GM12873 (cell line): ENCODE results near the gene TENM4.

Source experiments
- TF ChIP-seq, protein P1 (sequence below): IDR thresholded peaks from 2 replicates; pipeline ENCODE4 v1.5.1; 2012; ENCODE audit warnings: low read depth, mild to moderate bottlenecking, moderate library complexity, low read length, control low read depth; ENCODE audit not compliant: insufficient read depth; ENCODE audit errors: missing control alignments

TENM4 gene

DNA sequence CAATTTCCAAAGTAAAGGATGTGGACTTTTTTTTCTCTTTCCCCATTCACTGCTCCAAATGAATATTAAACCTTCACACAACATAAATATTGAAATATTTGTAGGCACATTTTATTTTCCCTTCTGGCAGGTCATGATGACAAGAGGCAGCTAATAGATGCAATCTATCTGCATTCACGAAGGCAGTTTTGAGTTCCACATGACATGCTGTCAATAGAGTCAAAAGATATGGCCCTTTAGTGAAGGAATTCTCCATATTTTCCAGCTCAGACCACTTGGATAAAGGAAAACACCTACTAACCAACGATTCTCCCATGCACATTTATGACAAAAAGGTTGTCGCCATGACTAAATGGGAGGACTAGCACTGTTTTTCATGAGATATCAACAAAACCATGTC, 37.9 kb downstream of the TENM4 start:
- TF ChIP-seq, protein P1, sequence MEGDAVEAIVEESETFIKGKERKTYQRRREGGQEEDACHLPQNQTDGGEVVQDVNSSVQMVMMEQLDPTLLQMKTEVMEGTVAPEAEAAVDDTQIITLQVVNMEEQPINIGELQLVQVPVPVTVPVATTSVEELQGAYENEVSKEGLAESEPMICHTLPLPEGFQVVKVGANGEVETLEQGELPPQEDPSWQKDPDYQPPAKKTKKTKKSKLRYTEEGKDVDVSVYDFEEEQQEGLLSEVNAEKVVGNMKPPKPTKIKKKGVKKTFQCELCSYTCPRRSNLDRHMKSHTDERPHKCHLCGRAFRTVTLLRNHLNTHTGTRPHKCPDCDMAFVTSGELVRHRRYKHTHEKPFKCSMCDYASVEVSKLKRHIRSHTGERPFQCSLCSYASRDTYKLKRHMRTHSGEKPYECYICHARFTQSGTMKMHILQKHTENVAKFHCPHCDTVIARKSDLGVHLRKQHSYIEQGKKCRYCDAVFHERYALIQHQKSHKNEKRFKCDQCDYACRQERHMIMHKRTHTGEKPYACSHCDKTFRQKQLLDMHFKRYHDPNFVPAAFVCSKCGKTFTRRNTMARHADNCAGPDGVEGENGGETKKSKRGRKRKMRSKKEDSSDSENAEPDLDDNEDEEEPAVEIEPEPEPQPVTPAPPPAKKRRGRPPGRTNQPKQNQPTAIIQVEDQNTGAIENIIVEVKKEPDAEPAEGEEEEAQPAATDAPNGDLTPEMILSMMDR: no peak

DNA sequence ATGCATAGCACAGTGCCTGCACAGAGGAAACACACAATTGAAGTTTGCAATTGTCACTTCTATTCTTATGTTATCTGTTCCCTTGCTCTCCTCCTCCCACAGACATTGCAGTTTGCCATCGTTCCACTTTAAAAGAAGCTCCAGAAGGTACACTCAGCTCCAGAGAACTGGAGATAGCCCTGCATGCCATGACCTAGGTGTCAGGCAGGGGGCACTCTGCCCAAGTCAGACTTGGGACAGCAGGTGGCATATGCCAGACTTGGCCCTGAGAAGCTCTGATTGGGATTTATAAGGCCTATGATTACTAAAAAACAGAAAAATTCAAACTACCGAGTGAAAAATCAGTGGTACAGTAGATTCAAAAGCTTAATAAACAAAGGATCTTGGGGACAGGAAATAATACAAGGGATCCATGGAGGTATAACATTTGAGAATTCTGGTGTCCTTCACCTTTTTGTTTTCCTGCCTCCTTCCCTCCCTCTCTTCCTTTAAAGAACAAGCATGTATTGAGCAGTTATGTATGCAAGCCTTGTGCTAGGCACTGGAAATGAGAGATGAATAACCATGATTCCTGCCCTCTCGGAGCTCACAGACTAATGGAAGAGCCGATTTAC, 40.0 kb downstream of the TENM4 start:
- TF ChIP-seq, protein P1: peak; percentile 79

GRCh38 chr11:79400206-79400605, 40.6 kb downstream of the TENM4 start:
- TF ChIP-seq, protein P1: no peak

DNA sequence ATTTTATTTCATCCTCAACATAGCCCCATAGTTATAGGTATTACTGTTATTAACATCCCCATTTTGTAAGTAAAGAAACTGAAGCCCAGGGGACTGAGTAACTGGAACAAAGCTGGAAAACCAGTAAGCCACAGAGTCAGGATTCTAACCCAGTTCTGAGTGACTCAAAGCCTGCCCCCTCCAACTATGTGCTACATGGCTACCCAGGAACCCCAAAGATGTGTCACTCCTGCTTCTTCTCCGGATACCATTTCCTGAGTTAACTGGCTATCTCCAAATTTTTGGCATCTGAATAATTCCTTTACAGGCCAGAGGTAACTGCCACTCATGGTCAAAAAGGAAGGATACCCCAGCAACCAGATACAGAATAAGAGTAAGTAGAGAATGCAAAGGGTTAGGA, 43.6 kb downstream of the TENM4 start:
- TF ChIP-seq, protein P1: no peak

DNA sequence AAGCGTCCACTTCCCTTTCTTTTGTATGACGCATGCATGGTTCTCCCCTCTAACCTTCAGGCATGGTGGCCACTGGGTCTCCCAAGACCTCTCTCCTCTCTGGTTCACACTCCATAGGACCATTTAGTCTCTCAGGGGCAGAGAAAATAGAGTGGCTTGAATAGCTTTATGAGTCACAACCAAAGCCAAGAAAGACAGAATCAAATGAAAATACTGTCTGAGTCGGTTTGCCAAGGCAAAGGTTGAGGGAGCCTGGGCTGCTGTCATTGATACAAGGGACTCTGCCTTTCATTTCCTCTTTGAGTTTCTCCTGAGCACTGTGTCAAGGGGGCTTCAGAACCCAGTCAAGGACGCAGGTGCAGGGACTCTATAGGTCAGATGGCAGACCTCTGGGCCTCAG, 44.2 kb downstream of the TENM4 start:
- TF ChIP-seq, protein P1: no peak

- TF ChIP-seq, protein P1: no peak
Measured at GRCh38 chr11:79396001-79396400, 44.8 kb downstream of the TENM4 start.

DNA sequence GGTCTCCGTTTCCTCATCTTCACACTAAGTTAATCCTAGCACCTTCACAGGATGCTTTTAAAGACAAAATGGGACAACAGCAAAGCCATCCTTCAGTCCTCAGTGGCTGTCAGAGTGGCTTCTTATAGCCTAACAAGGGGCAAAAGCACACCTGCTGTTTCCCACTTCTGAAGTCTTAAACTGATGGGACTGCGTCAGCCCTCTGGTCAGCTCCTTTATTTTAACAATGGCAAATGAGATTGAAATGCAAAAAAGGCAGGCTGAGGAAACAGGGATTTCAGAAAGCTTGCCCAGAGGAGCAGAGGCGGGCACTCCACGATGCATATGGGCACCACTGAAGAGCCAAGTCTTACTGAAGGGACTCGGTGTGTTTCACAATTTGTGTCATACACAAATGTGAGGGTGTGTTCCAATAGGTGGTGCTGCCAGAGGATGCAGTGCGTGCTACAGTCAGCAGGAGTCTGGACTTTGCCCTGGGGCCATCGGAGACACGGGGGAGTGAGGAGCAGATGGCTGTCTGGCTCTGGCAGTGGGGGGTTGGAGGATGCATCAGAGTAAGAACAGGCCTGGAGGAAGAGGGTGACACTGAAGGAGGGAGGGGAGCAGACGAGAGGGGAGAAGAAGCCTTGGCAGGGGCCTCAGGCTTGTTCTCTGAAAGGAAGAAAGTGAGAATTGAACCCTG, 47.3 kb downstream of the TENM4 start:
- TF ChIP-seq, protein P1: no peak
